Measurements from ENCODE around the gene TECPR2. TPM values are rescaled to one million over a fixed set of nuclear protein-coding genes. Genes with fewer than 3 reads are reported as not detected.
A peak's percentile ranks its signal among the peaks of the same experiment; 100 is the strongest.

Gene TECPR2
- total RNA-seq, 2 donors from 2014 or later, result 27.7 to 28.0 TPM

GRCh38 chr14:102506626-102506925, 143.8 kb downstream of the TECPR2 start:
- Mint-ChIP-seq H3K27ac (no peak overlapping the region), H3K9me3 (no peaks in the 10 kb centered on the region), H3K4me3 (no peak overlapping the region), H3K36me3 (ENCODE audit: low read depth) (peaks cover 13% of the 10 kb centered on the region), H3K4me1 (peaks cover 12% of the 10 kb centered on the region), H3K27me3 (ENCODE audit: insufficient read depth) (no peaks in the 10 kb centered on the region)
- H3K4me3 ChIP-seq (ENCODE audit: low read length), result no peak overlapping the region
- WGBS, 2 experiments (ENCODE audit: insufficient coverage in 1 of 2, insufficient read length in 1 of 2), result 95% methylated on average over 11 of the region's 11 CpGs
- no peaks in the 10 kb centered on the region for H3K36me3 ChIP-seq (ENCODE audit: control insufficient read depth, insufficient read depth, low read length)
- H3K27ac ChIP-seq (ENCODE audit: low read depth, low read length), result no peak overlapping the region
- H3K9me3 ChIP-seq (ENCODE audit: control insufficient read depth, low read length), result no peaks in the 10 kb centered on the region
- TF ChIP-seq CTCF (conservative IDR thresholded peaks at IDR 0.05), result no peak
- no peaks in the 10 kb centered on the region for H3K27me3 ChIP-seq (ENCODE audit: control insufficient read depth, insufficient read depth, low read length, poor library complexity, severe bottlenecking)
- H3K9ac ChIP-seq (ENCODE audit: extremely low read depth, low read length, poor library complexity, severe bottlenecking), result no peak overlapping the region
- no peak for DNase-seq
- H3K4me1 ChIP-seq (ENCODE audit: control insufficient read depth, insufficient read depth, low read length), result peaks cover 3% of the 10 kb centered on the region

- Histone ChIP-seq H3K27ac (ENCODE audit: low read depth, low read length) (no peak overlapping the region), H3K9ac (ENCODE audit: extremely low read depth, low read length, poor library complexity, severe bottlenecking) (no peak overlapping the region), H3K4me3 (ENCODE audit: low read length) (no peak overlapping the region), H3K27me3 (ENCODE audit: control insufficient read depth, insufficient read depth, low read length, poor library complexity, severe bottlenecking) (no peaks in the 10 kb centered on the region), H3K36me3 (ENCODE audit: control insufficient read depth, insufficient read depth, low read length) (no peaks in the 10 kb centered on the region), H3K9me3 (ENCODE audit: control insufficient read depth, low read length) (no peaks in the 10 kb centered on the region), H3K4me1 (ENCODE audit: control insufficient read depth, insufficient read depth, low read length) (peaks cover 3% of the 10 kb centered on the region)
- Mint-ChIP-seq H3K4me1 (peaks cover 12% of the 10 kb centered on the region), H3K4me3 (no peak overlapping the region), H3K9me3 (no peaks in the 10 kb centered on the region), H3K36me3 (ENCODE audit: low read depth) (peaks cover 13% of the 10 kb centered on the region), H3K27me3 (ENCODE audit: insufficient read depth) (no peaks in the 10 kb centered on the region), H3K27ac (no peak overlapping the region)
- no peak for DNase-seq
- no peak for TF ChIP-seq CTCF (conservative IDR thresholded peaks at IDR 0.05)
- 97 to 98% methylated on average over 101 to 115 of the region's 115 CpGs for WGBS, 2 experiments (ENCODE audit: insufficient coverage in 1 of 2, insufficient read length in 1 of 2)
Measured at GRCh38 chr14:102507081-102507856, 144.5 kb downstream of the TECPR2 start.

GRCh38 chr14:102507857-102508312, 145.1 kb downstream of the TECPR2 start:
- Histone ChIP-seq H3K27me3 (ENCODE audit: control insufficient read depth, insufficient read depth, low read length, poor library complexity, severe bottlenecking) (no peaks in the 10 kb centered on the region), H3K9ac (ENCODE audit: extremely low read depth, low read length, poor library complexity, severe bottlenecking) (no peak overlapping the region), H3K36me3 (ENCODE audit: control insufficient read depth, insufficient read depth, low read length) (no peaks in the 10 kb centered on the region), H3K9me3 (ENCODE audit: control insufficient read depth, low read length) (no peaks in the 10 kb centered on the region), H3K4me1 (ENCODE audit: control insufficient read depth, insufficient read depth, low read length) (peaks cover 3% of the 10 kb centered on the region), H3K4me3 (ENCODE audit: low read length) (no peak overlapping the region), H3K27ac (ENCODE audit: low read depth, low read length) (no peak overlapping the region)
- peak overlapping the region; percentile 71 for H3K4me3 Mint-ChIP-seq
- peak overlapping the region; percentile 6 for H3K27ac Mint-ChIP-seq
- H3K9me3 Mint-ChIP-seq, result no peaks in the 10 kb centered on the region
- peaks cover 12% of the 10 kb centered on the region for H3K4me1 Mint-ChIP-seq
- no peaks in the 10 kb centered on the region for H3K27me3 Mint-ChIP-seq (ENCODE audit: insufficient read depth)
- 95% methylated on average over 8 to 21 of the region's 21 CpGs for WGBS, 2 experiments (ENCODE audit: insufficient coverage in 1 of 2, insufficient read length in 1 of 2)
- H3K36me3 Mint-ChIP-seq (ENCODE audit: low read depth), result peaks cover 13% of the 10 kb centered on the region
- no peak for DNase-seq
- peak; percentile 51 for TF ChIP-seq CTCF (conservative IDR thresholded peaks at IDR 0.05)
